ENCODE measurements around the gene BICRA.

DNA sequence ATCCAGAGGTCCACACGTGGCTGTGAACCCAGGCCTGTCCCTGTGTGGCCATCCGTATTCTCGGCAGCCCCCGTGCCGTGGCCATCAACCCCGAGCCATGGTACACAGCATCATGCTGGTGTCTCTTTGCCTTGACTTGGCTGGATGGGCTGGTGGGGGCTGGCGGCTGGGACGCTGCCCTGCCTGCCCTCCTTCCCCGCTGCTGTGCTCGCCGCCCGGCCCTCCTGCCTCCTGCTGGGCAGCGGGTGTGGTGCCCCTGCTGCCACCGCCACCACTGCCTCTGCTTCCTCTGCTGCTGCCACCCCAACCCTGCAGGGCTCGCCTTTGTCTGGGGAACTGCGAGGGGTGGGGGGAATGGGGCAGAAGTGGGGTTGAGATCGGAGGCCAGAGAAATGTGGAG, 84.6 kb downstream of the BICRA start:
- TF ChIP-seq, protein P1, sequence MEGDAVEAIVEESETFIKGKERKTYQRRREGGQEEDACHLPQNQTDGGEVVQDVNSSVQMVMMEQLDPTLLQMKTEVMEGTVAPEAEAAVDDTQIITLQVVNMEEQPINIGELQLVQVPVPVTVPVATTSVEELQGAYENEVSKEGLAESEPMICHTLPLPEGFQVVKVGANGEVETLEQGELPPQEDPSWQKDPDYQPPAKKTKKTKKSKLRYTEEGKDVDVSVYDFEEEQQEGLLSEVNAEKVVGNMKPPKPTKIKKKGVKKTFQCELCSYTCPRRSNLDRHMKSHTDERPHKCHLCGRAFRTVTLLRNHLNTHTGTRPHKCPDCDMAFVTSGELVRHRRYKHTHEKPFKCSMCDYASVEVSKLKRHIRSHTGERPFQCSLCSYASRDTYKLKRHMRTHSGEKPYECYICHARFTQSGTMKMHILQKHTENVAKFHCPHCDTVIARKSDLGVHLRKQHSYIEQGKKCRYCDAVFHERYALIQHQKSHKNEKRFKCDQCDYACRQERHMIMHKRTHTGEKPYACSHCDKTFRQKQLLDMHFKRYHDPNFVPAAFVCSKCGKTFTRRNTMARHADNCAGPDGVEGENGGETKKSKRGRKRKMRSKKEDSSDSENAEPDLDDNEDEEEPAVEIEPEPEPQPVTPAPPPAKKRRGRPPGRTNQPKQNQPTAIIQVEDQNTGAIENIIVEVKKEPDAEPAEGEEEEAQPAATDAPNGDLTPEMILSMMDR (IDR thresholded peaks at IDR 0.05): no peak
- no peak for TF ChIP-seq EZH2 (IDR thresholded peaks at IDR 0.05; ENCODE audit: borderline replicate concordance, insufficient read depth, low read depth, low read length, poor library complexity, severe bottlenecking)
